Aorta (tissue), 5 donors: Measurements from ENCODE around the gene XRCC1. TPM values are rescaled to one million over a fixed set of nuclear protein-coding genes. Genes with fewer than 3 reads are reported as not detected.

Experiments used
- ATAC-seq: fragments of 200-7000 bp; cut with Tn5 transposase; one replicate; pipeline ENCODE4 v1.9.1; 2022; ENCODE audit warnings: moderate library complexity; ENCODE audit not compliant: low FRiP score
- DNase-seq, 2 donors: peaks; one replicate each; pipeline ENCODE4 v3.0.0-alpha.2; 2020
- H3K27ac ChIP-seq, 2 donors: one replicate each; pipeline ENCODE4 v1.5.1; 2013; ENCODE audit warnings: low read length in 2 of 2, mild to moderate bottlenecking in 2 of 2, moderate library complexity in 2 of 2, control low read depth in 1 of 2, inconsistent platforms in 1 of 2, low read depth in 1 of 2
- H3K27me3 ChIP-seq, 2 donors: one replicate each; pipeline ENCODE4 v1.6.1; 2013; ENCODE audit warnings: control low read depth in 1 of 2, low read length in 1 of 2, mild to moderate bottlenecking in 1 of 2, moderate library complexity in 1 of 2; ENCODE audit not compliant: insufficient read depth in 2 of 2, control insufficient read depth in 1 of 2
- H3K36me3 ChIP-seq, 2 donors: one replicate each; pipeline ENCODE4 v1.6.1; 2013; ENCODE audit warnings: control low read depth in 1 of 2, low read length in 1 of 2, mild to moderate bottlenecking in 1 of 2; ENCODE audit not compliant: insufficient read depth in 2 of 2, control insufficient read depth in 1 of 2
- H3K4me1 ChIP-seq, 2 donors: one replicate each; pipeline ENCODE4 v1.6.1; 2013; ENCODE audit warnings: low read length in 2 of 2, control low read depth in 1 of 2, mild to moderate bottlenecking in 1 of 2, moderate library complexity in 1 of 2; ENCODE audit not compliant: insufficient read depth in 2 of 2, control insufficient read depth in 1 of 2
- H3K4me3 ChIP-seq, 2 donors: one replicate each; pipeline ENCODE4 v1.5.1; 2013; ENCODE audit warnings: low read length in 2 of 2, control low read depth in 1 of 2, mild to moderate bottlenecking in 1 of 2
- H3K9me3 ChIP-seq: one replicate; pipeline ENCODE4 v1.6.1; 2013; ENCODE audit warnings: mild to moderate bottlenecking, low read length; ENCODE audit not compliant: control insufficient read depth
- WGBS, 2 donors: extraction: QIAGEN DNeasy Blood & Tissue Kit; methylation state at CpG; one replicate each; pipeline ENCODE4 v1.1.7; 2013; 5-methylcytosine and 5-hydroxymethylcytosine counted together
- intact Hi-C, 2 donors: fragments of 100-400 bp; cut with DNase I; formaldehyde crosslinking; loops; one replicate each; pipeline versions ENCODE4 v1.14.2 to v1.15.0; 2022
- polyA plus RNA-seq, 2 donors: library from polyadenylated mRNA; stranded (reverse); fragments of 200-250 nt; gene quantifications; one replicate each; pipeline ENCODE4 v1.2.3, GENCODE V29; 2013
- total RNA-seq, 2 donors: library from RNA; stranded (reverse); fragmentation: NEBNext Ultra II Directional; extraction: Animal tissue kit (Norgen Biotek cat#: 25700); gene quantifications; one replicate each; pipeline ENCODE4 v1.2.1, GENCODE V29; 2021
- donor health status: healthy with polysubstance abuse.
- donor health status: Bipolar disorder and iron deficiency.
- donor health status: DM: no; HTN: no; CAD: no.
- donor health status: DM: no; HTN: no; CAD: no.
- donor health status: DM: yes; HTN: yes; CAD: no.

The XRCC1 gene
- total and polyA plus RNA-seq, 4 donors: 12.1 to 30.2 (median 24.8) TPM

- intact Hi-C loops: loop anchor here in 1 of 2 donors (2.0 kb wide), 1 partner anchor 48 kb away; no protein-coding TSS in a partner anchor
- 0 to 1% methylated on average over 14 of the region's 14 CpGs for WGBS, 2 donors
- Histone ChIP-seq H3K4me1 (no peaks in the 10 kb centered on the region), H3K4me3 (peak overlapping the region; percentile 43 to 52), H3K27ac (peak overlapping the region in 1 of 2 donors; percentile 69), H3K9me3 (no peaks in the 10 kb centered on the region), H3K36me3 (no peaks in the 10 kb centered on the region), H3K27me3 (no peaks in the 10 kb centered on the region)
- DNase-seq (no peak), ATAC-seq (peak; percentile 1)
These were observed 43.6 kb upstream of the XRCC1 start for GRCh38 chr19:43618921-43619261.

- ATAC-seq: no peak
- Histone ChIP-seq H3K36me3 (peaks cover 0 to 2% of the 10 kb centered on the region in 2 donors), H3K4me1 (no peaks in the 10 kb centered on the region), H3K4me3 (no peak overlapping the region), H3K27me3 (no peaks in the 10 kb centered on the region), H3K27ac (no peak overlapping the region), H3K9me3 (no peaks in the 10 kb centered on the region)
- intact Hi-C loops: no loop called here
- no peak for DNase-seq
- WGBS, 2 donors: 89 to 92% methylated on average over 6 of the region's 6 CpGs
These were observed 41.6 kb upstream of the XRCC1 start for GRCh38 chr19:43616954-43617353.

GRCh38 chr19:43616306-43616705 is 41.0 kb upstream of the XRCC1 start:
- Histone ChIP-seq H3K9me3 (no peaks in the 10 kb centered on the region), H3K4me3 (no peak overlapping the region), H3K36me3 (peaks cover 0 to 2% of the 10 kb centered on the region in 2 donors), H3K27me3 (no peaks in the 10 kb centered on the region), H3K4me1 (no peaks in the 10 kb centered on the region), H3K27ac (no peak overlapping the region)
- WGBS, 2 donors: 79% methylated on average over 1 of the region's 1 CpG
- no peak for ATAC-seq
- no peak for DNase-seq
- intact Hi-C loops: no loop called here

- ATAC-seq (no peak), DNase-seq (no peak)
- H3K4me1 ChIP-seq: no peaks in the 10 kb centered on the region
- no peak overlapping the region for H3K27ac ChIP-seq
- H3K27me3 ChIP-seq: no peaks in the 10 kb centered on the region
- WGBS, 2 donors: 95% methylated on average over 12 of the region's 12 CpGs
- H3K4me3 ChIP-seq: no peak overlapping the region
- peaks cover 0 to 2% of the 10 kb centered on the region in 2 donors for H3K36me3 ChIP-seq
- H3K9me3 ChIP-seq: no peaks in the 10 kb centered on the region
- intact Hi-C loops: no loop called here
These were observed 37.0 kb upstream of the XRCC1 start for GRCh38 chr19:43612374-43612773.

- H3K27me3 ChIP-seq: no peaks in the 10 kb centered on the region
- H3K4me1 ChIP-seq: no peaks in the 10 kb centered on the region
- DNase-seq (no peak), ATAC-seq (no peak)
- H3K27ac ChIP-seq: no peak within 1 kb of the TSS
- no peaks in the 10 kb centered on the region for H3K9me3 ChIP-seq
- intact Hi-C loops: no loop called here
- peaks cover 0 to 2% of the 10 kb centered on the region in 2 donors for H3K36me3 ChIP-seq
- WGBS, 2 donors: 90 to 98% methylated on average over 3 of the region's 3 CpGs
- no peak within 1 kb of the TSS for H3K4me3 ChIP-seq
These were observed 36.5 kb upstream of the XRCC1 start, which contains the start of gene SRRM5 for GRCh38 chr19:43611788-43612187. Gene SRRM5 (plus strand): TSS chr19:43612088. CDS start chr19:43612122, 34 bp downstream.

- H3K36me3 ChIP-seq: peaks cover 0 to 2% of the 10 kb centered on the region in 2 donors
- 53 to 59% methylated on average over 3 of the region's 3 CpGs for WGBS, 2 donors
- DNase-seq: no peak
These were observed 35.2 kb upstream of the XRCC1 start for GRCh38 chr19:43610493-43610892.

GRCh38 chr19:43609872-43610271 is 34.5 kb upstream of the XRCC1 start:
- 89 to 90% methylated on average over 7 of the region's 7 CpGs for WGBS, 2 donors
- Histone ChIP-seq H3K27ac (no peak overlapping the region), H3K27me3 (no peaks in the 10 kb centered on the region), H3K36me3 (peaks cover 0 to 2% of the 10 kb centered on the region in 2 donors), H3K4me1 (no peaks in the 10 kb centered on the region), H3K9me3 (no peaks in the 10 kb centered on the region), H3K4me3 (no peak overlapping the region)
- no peak for ATAC-seq
- DNase-seq: no peak
- intact Hi-C loops: no loop called here

More at GRCh38 chr19:43610493-43610892, 35.2 kb upstream of the XRCC1 start:
- intact Hi-C loops: no loop called here
- Histone ChIP-seq H3K4me1 (no peaks in the 10 kb centered on the region), H3K27me3 (no peaks in the 10 kb centered on the region), H3K4me3 (no peak overlapping the region), H3K9me3 (no peaks in the 10 kb centered on the region), H3K27ac (no peak overlapping the region)
- ATAC-seq: no peak

- no peak overlapping the region for H3K4me3 ChIP-seq
- DNase-seq: no peak
- peaks cover 1 to 2% of the 10 kb centered on the region in 2 donors for H3K36me3 ChIP-seq
- no peaks in the 10 kb centered on the region for H3K9me3 ChIP-seq
- intact Hi-C loops: no loop called here
- WGBS, 2 donors: 81% methylated on average over 28 of the region's 28 CpGs
- no peaks in the 10 kb centered on the region for H3K4me1 ChIP-seq
- no peaks in the 10 kb centered on the region for H3K27me3 ChIP-seq
- no peak overlapping the region for H3K27ac ChIP-seq
- no peak for ATAC-seq
These were observed 32.2 kb upstream of the XRCC1 start for GRCh38 chr19:43607238-43608205.
